Esophagus (tissue), 2 donors: Measurements from ENCODE around the gene CPOX. TPM values are rescaled to one million over a fixed set of nuclear protein-coding genes. Genes with fewer than 3 reads are reported as not detected.

Experiments used
- H3K27ac ChIP-seq, 2 donors: one replicate each; pipeline ENCODE4 v1.5.1; 2013; ENCODE audit warnings: low read depth in 2 of 2, mild to moderate bottlenecking in 2 of 2, inconsistent platforms in 1 of 2, low read length in 1 of 2, moderate library complexity in 1 of 2
- H3K27me3 ChIP-seq, 2 donors: one replicate each; pipeline ENCODE4 v1.6.1; 2013; ENCODE audit warnings: low read length in 2 of 2, control low read depth in 1 of 2, mild to moderate bottlenecking in 1 of 2; ENCODE audit not compliant: insufficient read depth in 2 of 2, control insufficient read depth in 1 of 2
- H3K36me3 ChIP-seq, 2 donors: one replicate each; pipeline ENCODE4 v1.6.1; 2013; ENCODE audit warnings: low read length in 1 of 2; ENCODE audit not compliant: control insufficient read depth in 2 of 2, insufficient read depth in 2 of 2
- H3K4me1 ChIP-seq, 2 donors: one replicate each; pipeline ENCODE4 v1.6.1; 2013; ENCODE audit warnings: low read length in 1 of 2; ENCODE audit not compliant: control insufficient read depth in 2 of 2, insufficient read depth in 2 of 2
- H3K4me3 ChIP-seq, 2 donors: one replicate each; pipeline ENCODE4 v1.5.1; 2013; ENCODE audit warnings: low read length in 2 of 2, mild to moderate bottlenecking in 2 of 2, low read depth in 1 of 2, moderate library complexity in 1 of 2
- H3K9me3 ChIP-seq, 2 donors: one replicate each; pipeline ENCODE4 v1.6.1; 2013; ENCODE audit warnings: mild to moderate bottlenecking in 2 of 2, low read depth in 1 of 2, low read length in 1 of 2, moderate library complexity in 1 of 2; ENCODE audit not compliant: control insufficient read depth in 2 of 2, insufficient read depth in 1 of 2
- WGBS, 2 donors: extraction: QIAGEN DNeasy Blood & Tissue Kit; methylation state at CpG; one replicate each; pipeline ENCODE4 v1.1.7; 2013; 5-methylcytosine and 5-hydroxymethylcytosine counted together
- polyA plus RNA-seq, 2 donors: library from polyadenylated mRNA; stranded (reverse); fragments of 200-250 nt; gene quantifications; one replicate each; pipeline ENCODE4 v1.2.3, GENCODE V29; 2013
- donor health status: healthy with polysubstance abuse.
- donor health status: Bipolar disorder and iron deficiency.

CPOX gene
- polyA plus RNA-seq, 2 donors, result 9.6 to 17.4 TPM

DNA sequence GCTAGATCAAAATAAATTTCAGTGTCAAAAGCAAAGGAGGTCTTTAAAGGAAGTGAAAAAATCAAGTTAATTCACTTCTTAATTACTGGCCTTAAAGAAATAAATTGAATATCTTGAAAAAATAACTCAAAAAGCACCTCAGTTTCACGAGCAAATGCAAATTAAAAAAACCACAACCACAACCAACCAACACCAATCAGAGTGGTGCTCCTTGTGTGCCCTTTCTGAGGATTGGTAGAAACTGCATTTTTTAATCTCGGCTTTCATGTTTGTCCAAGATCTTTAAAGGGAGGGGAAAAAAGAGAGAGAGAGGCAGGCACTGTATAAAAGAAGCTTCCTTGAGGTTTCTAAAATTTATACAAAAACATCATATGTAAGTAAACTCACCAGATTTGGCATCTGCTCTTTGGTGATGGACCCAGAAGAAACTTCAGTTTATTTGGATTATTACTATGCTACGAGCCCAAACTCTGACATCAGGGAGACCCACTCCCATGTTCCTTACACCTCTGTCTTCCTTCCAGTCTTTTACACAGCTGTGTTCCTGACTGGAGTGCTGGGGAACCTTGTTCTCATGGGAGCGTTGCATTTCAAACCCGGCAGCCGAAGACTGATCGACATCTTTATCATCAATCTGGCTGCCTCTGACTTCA is 61.7 kb downstream of the CPOX start, which contains the start of gene GPR15:
TSS of gene GPR15 (plus strand) at position 357 of the 653 bp plus-strand sequence. CDS start at position 413, 56 bp downstream.
- Histone ChIP-seq H3K27me3 (no peaks in the 10 kb centered on the region), H3K9me3 (no peaks in the 10 kb centered on the region), H3K27ac (peak within 1 kb of the TSS; percentile 4 to 18), H3K36me3 (no peaks in the 10 kb centered on the region), H3K4me3 (peak within 1 kb of the TSS; percentile 8 to 16), H3K4me1 (no peaks in the 10 kb centered on the region)
- 68 to 75% methylated on average over 7 of the region's 7 CpGs for WGBS, 2 donors

DNA sequence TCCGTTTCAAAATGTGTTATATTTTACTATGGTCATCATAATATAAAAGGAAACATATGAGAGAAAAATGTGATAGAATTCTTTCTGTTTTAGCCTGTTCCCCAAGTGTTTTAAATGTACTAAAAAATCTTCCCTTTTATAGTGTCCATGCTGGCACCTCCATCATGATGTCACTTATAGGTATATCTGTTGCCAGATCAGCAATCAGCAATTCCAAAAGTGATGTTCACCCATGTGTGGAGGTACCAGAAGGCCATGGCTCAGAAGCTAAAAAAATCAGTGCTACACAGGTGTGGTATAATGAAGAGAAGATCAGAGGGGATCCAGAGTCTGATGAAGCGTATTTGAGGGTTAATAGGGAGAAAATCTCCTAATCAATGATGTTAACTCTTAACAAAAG is 62.7 kb downstream of the CPOX start:
- Histone ChIP-seq H3K4me1 (no peaks in the 10 kb centered on the region), H3K27ac (no peak overlapping the region), H3K36me3 (no peaks in the 10 kb centered on the region), H3K27me3 (no peaks in the 10 kb centered on the region), H3K4me3 (no peak overlapping the region), H3K9me3 (no peaks in the 10 kb centered on the region)
- WGBS, 2 donors, result 87 to 95% methylated on average over 2 of the region's 2 CpGs

DNA sequence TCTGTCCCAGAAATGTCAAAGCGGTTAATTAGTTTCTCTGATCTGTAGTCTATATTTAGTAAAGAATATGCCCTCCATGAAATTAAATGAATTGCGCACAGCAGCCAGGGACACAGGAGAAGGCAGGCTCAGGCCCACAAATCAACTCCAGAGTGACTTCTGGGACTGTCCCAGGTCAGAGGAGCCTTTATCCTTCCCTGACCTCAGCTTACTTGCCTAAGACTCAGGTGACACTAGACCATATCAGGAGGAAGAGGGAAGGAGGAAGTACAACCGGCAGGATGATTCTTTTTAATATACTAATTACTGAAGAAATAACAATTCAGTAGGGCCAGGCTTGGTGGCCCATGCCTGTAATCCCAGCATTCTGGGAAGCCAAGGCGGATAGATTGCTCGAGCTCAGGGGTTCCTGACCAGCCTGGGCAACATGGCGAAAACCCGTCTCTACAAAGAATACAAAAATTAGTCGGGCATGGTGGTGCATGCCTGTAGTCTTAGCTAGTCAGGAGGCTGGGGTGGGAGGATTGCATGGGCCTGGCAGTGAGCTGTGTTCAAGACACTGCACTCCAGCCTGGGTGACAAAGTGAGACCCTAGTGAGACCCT is 63.5 kb downstream of the CPOX start:
- Histone ChIP-seq H3K27ac (no peak overlapping the region), H3K9me3 (no peaks in the 10 kb centered on the region), H3K4me3 (no peak overlapping the region), H3K27me3 (no peaks in the 10 kb centered on the region), H3K4me1 (no peaks in the 10 kb centered on the region), H3K36me3 (no peaks in the 10 kb centered on the region)
- 86% methylated on average over 8 of the region's 8 CpGs for WGBS, 2 donors

Other genes with a start within 250 kb of the CPOX start
- not detected for gene OR5K4, start 239.8 kb downstream of the CPOX start, polyA plus RNA-seq
- gene OR5K3, start 202.9 kb downstream of the CPOX start, polyA plus RNA-seq, result not detected
- gene OR5K1, start 130.4 kb downstream of the CPOX start, polyA plus RNA-seq, result not detected
- gene OR5K2, start 95.9 kb downstream of the CPOX start, polyA plus RNA-seq, result not detected
- 10 to 100 TPM; 62.8 to 82.5 TPM for gene CLDND1, start 70.7 kb downstream of the CPOX start, polyA plus RNA-seq
- gene GPR15, start 61.6 kb downstream of the CPOX start, polyA plus RNA-seq, result under 1 TPM; 0.31 to 0.86 TPM
- gene ST3GAL6, start 169.7 kb upstream of the CPOX start, polyA plus RNA-seq, result 1 to 10 TPM; 1.8 to 4.6 TPM